ENCODE measurements around the gene KCNF1. TPM values are rescaled to one million over a fixed set of nuclear protein-coding genes. Genes with fewer than 3 reads are reported as not detected.

Gene KCNF1
- polyA plus RNA-seq, 5 donors: 1.0 to 2.9 (median 1.3) TPM

DNA sequence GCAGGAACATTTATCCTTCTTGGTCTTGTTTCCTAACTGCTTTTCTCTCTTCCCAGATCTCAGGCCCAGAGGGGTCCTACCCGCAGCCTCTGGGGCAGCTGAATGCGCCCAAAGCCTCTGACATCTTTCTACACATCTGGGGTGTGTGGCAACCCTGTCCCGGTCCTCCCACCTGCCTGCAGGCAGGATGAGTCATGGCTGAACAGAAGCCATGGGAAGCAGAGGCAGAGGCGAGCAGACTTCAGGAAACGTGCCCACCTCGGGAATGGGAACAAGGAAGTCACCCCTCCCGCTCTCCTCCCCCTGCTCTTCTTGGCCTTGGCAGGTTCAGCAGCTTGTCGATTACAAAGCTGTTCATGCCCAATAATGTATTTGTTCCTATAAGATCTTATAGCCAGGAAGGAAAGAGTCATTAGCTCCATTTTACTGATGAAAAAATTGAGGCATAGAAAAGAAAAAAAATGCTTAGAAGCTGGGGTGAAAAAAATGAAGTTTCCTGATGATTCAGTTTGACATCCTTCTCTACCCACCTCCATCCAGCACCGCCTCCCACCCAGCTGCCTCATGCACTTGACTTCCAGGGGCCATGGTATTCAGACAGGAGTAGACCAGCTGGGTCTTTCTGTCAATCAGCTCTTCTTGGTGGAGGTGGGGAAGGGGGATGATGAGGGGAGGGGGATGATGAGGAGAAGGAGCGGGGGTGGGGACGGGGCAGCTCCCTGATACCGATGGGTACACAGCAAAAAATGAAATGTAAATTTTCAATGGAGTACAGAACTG is 10.4 kb upstream of the KCNF1 start:
- no peak for DNase-seq

DNA sequence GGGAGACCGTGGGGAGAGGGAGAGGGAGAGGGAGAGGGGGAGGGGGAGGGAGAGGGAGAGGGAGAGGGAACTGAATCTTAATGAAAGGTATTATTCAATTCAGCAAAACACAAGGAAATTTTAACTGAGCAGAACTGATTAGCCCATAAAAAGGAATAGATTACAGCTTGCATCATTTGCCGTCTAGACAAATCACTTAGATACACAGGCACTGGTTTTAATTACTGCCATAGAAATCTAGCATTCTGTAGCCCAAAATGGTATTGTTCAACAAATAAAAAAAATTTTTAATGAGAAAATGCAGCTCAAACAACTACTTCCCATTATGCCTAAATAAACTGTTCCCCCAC is 7.9 kb upstream of the KCNF1 start:
- DNase-seq: no peak

DNA sequence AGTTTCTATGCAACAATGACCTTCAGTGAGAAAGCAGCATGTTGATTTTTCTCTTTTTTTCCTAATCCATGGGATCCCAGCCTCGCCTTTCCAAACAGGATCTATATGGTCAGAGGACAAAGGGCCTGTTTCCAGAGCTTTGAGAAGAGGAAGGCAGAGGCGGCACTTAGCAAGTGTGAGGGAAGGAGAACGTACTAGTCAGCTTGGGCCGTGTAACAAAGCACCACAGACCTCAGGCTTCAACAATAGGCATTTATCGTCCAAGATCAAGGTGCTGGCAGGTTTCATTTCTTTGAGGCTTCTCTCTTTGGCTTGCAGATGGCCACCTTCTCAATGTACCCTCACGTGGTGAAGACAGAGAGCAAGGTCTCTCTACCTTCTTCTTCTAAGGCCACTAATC is 7.3 kb upstream of the KCNF1 start:
- DNase-seq: no peak

DNA sequence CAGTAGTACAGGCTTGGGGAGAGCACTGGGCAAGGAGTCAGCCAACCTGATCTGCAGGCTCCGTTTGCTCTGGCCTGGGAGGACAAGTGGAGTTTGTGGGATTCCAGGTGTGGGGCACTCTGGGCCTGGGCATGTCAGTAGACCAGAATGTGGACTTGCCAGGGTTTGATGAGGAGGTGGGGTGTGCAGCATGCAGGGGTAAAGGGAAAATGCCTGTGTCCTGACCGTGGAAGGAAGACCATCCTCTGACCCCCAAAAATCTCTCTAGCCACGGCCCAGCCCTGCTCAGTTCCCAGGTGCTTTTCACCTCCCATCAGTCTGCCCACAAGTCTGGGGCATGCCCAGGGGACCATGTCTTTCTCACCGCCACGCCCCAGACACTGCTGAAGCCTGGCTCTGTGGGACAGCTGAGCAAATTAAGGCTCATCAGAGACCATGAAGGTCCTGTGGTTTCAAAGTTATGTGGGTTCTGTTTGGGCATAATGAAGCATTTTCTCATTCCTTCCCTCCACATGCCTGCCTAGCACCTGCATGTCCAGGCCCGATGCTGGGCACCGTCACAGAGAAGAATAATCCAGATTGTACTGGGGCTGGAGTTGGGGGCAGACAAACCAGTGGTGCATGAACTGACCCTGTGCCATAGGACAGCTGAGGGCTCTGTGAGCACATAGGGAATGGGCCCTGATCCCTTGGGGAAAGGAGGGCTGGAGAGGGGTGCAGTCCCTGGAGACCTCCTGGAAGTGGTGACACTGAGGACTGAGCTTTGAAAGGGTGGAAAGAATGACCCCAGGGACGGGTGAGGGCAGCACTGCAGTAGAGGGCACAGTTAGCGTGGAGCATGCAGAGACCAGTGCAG is 6.5 kb upstream of the KCNF1 start:
- no peak for DNase-seq

DNA sequence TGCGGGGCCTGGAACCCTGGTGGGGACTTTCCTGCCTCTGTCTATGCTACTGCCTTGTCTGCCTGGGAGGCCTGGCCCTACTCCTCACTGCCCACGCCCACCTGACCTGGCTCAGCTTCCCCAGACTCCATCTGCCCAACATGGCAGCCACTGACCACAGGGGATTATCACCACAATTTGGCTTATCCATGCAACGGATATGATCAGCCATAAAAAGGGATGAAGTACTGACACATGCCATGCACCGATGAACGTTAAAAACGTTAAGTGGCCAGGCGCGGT is 5.9 kb upstream of the KCNF1 start:
- DNase-seq: no peak

DNA sequence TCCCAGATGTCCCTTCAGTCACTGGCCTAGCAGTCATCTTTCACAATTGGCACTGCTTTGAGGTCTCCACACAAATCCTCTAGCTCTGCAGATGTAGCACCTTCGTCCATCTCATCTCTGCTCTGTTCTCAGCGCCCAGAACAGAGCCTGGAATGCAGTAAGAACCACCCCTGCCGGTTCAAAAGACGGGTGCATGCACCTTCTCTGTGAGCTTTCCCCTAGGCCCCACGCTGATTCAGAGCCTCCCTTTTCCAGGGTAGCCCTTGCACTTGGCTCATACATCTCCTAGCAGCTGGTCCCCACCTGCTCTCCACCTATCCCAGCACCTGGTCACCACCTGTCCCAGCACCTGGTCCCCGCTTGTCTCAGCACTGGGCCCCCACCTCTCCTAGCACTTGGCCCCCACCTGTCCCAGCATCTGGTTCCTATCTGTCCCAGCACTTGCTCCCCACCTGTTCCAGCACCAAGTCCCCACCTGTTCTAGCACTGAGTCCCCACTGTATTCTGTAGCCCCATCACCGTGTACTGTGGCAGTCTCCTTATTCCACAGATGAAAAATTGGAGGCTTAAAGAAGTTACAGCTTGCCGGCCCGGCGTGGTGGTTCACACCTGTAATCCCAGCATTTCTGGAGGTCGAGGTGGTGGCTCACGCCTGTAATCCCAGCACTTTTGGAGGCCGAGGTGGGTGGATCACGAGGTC is 4.7 kb upstream of the KCNF1 start:
- no peak for DNase-seq

DNA sequence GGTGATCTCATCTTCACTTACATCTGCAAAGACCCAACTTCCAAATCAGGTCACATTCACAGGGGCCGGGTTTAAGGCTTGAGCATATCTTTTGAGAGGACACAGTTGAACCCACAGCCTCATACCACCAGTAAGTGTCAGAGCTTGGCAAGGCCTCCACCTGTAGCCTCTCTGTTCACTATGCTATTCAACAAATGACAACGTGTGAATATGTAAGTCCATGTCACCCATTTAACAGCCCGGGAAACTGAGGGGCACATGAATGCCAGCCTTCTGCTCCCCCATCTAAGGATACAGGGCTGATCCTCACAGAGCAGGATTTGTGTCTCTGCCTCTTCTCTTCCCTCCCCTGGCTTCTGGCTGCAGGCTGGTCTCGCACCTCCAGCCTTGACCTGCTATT is 3.5 kb upstream of the KCNF1 start:
- no peak for DNase-seq

DNA sequence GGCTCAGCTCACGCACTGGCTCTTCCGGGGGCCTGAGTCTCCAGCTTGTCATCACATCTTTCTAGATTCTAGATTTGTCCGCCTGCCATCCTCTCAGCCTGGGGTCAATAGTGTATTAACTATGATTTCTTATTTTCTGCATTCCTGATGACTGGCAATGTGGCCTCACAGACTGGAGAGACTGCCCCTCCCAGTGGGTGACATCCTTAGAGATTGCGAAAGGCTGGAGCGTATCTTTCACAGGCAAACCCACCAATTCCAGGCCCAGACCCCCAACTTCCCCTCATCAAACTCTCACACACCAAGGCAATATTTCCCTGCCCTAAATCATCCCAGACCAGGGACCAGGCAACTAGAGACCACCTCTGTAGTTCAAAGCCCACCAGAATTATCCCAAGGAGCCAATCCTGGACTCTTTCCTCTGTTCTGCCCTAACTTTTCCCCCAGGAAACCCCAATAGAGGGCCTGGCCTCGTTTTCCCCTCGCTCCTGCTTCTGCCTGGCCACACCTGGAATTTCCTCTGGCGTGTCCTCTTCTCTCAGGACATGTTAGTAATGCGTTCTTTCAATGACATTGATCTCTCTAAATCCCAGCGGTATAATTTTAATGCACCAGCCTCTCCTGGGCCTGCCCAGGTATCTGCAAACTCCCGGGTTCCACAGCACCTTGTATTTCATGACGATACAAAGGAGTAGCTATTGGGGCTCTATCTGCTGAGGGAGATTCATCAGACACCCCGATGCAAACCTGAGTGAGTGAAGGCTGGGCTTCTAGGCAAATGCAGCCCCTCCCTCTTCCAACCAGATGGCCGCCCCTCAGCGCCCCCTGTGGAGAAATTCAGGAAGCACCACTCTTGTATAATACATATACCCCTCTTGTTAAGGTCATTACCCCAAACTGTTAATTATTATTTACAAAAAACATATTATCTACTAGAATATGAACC is 2.4 kb upstream of the KCNF1 start:
- no peak for DNase-seq

DNA sequence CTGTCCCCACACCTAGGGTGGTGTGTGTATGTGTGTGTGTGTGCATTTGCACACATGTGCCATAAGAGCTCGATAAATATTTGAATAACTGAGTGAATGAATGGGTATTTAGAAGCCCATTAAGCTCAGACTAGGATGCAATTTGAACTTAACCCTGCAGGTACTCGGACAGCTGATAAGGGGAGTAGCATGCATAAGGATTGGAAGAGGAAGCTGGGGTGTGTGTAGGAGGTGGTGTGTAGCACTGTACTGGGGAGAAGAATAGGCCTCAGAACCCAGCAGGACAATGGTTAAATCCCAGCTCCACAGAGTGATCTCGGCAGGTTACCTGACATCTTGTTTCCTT is 1.8 kb upstream of the KCNF1 start:
- no peak for DNase-seq

DNA sequence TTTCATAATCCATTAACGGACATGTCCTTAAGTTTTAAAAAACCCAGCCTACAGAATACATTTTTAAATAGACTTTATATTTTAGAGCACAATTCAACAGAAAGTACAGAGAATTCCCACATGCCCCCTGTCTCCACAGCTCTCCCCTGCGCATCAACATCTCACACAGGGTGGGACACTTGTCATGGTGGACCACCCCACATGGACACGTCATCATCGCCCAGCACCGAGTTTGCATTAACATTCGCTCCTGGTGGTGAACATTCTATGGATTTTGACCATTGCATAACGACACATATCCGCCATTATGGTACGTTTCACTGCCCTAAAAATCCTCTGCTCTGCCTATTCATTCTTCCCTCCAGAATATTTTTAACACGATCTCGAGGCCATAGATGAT is 1.1 kb upstream of the KCNF1 start:
- DNase-seq: no peak

DNA sequence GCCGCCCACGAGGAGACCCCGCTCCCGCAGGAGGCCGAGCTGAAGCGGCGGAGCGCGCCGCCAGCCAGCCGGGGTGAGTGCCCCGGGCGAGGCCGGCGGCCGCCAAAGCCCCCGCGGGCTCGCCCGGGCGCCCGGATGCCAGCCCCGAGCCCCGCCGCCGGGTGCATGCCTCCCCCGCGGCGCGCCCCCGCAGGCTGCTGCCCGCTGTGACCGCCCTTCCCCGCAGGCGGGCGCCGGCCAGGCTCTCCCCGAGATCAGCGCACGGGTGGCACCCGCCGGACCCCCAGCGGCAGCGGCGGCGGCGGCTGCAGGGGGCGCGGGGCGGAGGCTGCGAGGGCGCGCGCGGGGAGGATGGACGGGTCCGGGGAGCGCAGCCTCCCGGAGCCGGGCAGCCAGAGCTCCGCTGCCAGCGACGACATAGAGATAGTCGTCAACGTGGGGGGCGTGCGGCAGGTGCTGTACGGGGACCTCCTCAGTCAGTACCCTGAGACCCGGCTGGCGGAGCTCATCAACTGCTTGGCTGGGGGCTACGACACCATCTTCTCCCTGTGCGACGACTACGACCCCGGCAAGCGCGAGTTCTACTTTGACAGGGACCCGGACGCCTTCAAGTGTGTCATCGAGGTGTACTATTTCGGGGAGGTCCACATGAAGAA is 470 bp downstream of the KCNF1 start:
- no peak for DNase-seq

DNA sequence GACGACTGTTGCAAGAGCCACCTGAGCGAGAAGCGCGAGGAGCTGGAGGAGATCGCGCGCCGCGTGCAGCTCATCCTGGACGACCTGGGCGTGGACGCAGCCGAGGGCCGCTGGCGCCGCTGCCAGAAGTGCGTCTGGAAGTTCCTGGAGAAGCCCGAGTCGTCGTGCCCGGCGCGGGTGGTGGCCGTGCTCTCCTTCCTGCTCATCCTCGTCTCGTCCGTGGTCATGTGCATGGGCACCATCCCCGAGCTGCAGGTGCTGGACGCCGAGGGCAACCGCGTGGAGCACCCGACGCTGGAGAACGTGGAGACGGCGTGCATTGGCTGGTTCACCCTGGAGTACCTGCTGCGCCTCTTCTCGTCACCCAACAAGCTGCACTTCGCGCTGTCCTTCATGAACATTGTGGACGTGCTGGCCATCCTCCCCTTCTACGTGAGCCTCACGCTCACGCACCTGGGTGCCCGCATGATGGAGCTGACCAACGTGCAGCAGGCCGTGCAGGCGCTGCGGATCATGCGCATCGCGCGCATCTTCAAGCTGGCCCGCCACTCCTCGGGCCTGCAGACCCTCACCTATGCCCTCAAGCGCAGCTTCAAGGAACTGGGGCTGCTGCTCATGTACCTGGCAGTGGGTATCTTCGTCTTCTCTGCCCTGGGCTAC is 1.2 kb downstream of the KCNF1 start:
- no peak for DNase-seq

DNA sequence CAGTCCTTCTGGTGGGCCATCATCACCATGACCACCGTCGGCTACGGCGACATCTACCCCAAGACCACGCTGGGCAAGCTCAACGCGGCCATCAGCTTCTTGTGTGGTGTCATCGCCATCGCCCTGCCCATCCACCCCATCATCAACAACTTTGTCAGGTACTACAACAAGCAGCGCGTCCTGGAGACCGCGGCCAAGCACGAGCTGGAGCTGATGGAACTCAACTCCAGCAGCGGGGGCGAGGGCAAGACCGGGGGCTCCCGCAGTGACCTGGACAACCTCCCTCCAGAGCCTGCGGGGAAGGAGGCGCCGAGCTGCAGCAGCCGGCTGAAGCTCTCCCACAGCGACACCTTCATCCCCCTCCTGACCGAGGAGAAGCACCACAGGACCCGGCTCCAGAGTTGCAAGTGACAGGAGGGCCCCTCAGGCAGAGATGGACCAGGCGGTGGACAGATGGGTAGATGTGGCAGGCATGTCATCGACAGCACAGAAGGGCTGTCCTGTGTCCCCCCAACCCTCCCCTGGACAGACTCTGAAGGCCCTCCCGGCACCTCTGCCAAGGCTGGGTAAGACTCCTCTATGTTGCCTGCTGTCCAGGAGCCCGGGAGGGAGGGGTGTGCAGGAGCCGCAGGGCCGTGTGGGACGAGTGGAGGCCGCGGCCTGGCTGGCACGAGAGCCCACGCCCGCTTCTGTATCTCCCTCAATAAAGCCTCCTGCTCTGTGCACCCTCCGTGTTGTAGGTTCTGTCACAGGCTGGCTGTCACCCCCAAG is 2.0 kb downstream of the KCNF1 start:
- no peak for DNase-seq

DNA sequence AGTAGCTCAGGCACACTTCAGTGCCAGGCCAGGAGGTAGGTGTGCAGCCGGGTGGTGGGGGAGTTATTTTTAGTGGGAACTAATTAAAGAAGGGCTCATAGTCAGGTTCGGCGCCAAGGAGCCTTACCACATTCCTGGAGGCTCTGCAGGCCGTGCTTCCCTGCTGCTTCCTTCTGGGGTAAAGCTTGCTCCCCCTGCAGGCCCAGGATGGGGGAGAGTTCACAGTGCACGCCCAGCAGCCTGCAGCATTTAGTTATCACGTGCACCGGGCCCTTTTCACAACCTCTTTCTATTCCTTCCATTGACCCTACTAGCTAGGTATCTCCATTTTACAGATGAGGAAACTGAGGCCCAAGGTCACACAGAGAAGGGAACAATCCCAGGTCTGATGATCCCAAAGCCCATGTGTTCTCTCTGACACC is 2.5 kb downstream of the KCNF1 start:
- no peak for DNase-seq

DNA sequence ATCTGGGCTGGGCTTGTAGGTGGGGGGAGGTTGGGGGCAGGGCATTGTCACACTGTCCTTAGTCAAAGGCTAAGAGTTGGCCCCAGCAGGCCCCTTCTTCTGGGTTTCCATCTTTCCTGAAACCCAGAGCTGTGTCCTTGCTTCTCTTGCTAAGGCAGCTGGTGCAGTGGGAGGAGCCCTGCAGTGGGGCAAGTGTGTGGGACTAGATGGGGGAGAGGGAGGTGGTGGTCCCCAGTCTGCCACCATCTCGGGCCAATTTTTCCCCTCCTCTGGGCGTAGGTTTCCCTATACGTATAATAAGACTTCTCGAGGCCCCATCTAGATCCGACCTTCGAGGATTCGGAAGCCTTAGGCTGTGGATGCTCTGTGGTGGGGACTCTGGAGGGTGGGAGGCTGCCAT is 3.5 kb downstream of the KCNF1 start:
- DNase-seq: no peak

DNA sequence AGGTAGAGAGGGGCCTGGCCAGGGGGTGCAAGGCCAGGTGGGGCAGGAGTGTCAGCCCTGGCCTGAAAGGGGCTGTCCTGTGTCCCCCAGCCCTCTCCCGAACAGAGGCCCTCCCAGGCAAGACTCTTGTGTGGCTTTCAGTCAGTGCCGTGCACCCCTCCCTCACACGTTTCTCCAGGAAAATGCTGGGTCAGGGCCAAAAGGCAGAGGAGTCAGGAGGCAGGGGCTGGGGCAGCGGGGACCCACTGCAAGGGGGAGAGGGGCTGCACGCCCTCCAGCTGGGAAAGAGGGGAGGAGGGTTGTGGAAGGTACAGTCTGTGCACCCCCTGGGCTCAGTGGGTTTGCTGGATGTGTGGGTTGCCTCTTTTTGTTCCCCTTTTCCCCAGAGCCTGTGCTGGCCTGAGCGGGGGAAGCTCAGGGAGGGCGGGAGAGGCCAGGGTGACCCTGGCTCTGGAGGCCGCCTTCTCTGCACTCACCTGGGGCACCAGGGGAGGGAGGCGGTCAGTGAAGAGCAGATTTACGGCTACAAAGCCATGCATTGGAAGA is 4.1 kb downstream of the KCNF1 start:
- DNase-seq: no peak

DNA sequence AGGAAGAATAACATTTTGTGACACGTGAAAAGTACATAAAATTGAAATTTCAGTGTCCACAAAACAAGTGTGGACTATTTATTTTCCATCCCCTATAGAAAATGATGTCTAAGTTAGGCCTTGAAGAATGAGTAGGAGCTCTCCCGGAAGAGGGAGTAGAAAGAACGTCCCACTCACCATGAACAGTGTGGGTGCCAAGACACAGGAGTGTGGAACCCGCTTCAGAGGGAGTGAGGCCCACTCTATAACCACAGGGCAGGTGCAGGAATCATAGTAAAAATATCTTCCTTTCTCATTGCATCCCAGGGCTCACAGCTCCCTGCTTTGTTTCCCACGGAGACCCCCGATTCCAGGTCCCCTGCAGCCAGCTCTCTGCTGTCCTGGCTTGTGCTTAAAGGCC is 5.2 kb downstream of the KCNF1 start:
- no peak for DNase-seq

DNA sequence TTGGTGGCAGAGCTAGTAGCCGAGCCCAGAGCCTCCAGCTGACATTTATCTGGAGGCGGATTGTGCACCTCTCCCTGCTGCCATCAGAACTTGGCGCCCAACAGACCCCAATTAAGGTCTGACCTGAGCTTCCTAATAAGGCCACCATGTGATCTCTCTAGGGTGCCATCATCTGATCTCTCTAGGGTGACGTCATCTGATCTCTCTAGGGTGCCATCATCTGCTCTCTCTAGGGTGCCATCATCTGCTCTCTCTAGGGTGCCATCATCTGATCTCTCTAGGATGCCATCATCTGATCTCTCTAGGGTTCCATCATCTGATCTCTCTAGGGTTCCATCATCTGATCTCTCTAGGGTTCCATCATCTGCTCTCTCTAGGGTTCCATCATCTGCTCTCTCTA is 6.2 kb downstream of the KCNF1 start:
- no peak for DNase-seq

DNA sequence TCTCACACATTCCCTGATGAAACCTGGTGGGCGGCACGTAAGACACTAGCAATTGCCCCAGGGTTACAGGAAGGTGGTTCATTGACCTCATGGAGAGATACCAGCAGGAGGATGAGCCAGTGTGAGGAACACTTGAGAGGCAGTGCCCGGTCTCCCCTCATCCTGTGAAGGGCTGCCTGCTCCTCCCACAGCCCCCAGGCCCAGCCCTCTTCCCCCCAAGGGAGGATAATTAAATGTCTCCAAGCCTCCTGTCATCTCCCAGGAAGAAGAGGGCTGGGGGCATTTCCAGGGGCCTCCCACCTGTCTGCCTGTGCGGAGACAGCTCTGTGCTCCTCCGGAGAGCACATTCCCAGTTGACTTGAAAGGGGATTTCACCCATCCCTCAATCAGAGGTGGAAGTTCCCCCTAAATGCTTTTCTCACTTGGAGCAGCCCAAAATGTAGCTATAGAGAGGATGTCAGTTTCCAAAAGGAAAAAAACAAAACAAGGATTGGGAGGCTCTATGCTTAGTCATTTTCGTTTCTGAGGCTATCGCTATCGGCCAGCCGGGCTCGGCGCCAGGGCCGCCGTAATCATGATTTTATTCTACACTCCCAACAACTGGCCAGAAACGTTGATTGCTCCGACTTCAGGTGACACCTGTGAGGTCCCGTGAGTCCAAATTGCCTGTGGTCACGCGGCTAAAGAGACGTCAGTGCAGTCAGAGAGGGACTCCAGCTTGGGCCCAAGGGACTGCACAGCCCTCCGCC is 7.1 kb downstream of the KCNF1 start:
- DNase-seq: no peak

Data from right lung (tissue), 5 donors.